ENCODE data around the gene DENND2D. TPM values are rescaled to one million over a fixed set of nuclear protein-coding genes. Genes with fewer than 3 reads are reported as not detected.

Gene DENND2D
- total RNA-seq, 1 donor from 2014 or later, result 203 TPM

GRCh38 chr1:111142356-111142975 is 58.0 kb downstream of the DENND2D start:
- intact Hi-C loops (cut with micrococcal nuclease), result loop anchor here (5.0 kb wide), 3 partner anchors 55 to 180 kb away; partner anchors contain the start of gene LRIF1

- intact Hi-C loops (cut with micrococcal nuclease), result loop anchor here (5.0 kb wide), 3 partner anchors 56 to 179 kb away; partner anchors contain the start of gene LRIF1
Observed at GRCh38 chr1:111141245-111142220, 58.9 kb downstream of the DENND2D start.

GRCh38 chr1:111140680-111140967 is 59.8 kb downstream of the DENND2D start:
- intact Hi-C loops (cut with micrococcal nuclease), result loop anchor here (1.0 to 5.0 kb wide), 4 partner anchors 57 to 309 kb away; partner anchors contain the start of genes ATP5PB, LRIF1 and WDR77

DNA sequence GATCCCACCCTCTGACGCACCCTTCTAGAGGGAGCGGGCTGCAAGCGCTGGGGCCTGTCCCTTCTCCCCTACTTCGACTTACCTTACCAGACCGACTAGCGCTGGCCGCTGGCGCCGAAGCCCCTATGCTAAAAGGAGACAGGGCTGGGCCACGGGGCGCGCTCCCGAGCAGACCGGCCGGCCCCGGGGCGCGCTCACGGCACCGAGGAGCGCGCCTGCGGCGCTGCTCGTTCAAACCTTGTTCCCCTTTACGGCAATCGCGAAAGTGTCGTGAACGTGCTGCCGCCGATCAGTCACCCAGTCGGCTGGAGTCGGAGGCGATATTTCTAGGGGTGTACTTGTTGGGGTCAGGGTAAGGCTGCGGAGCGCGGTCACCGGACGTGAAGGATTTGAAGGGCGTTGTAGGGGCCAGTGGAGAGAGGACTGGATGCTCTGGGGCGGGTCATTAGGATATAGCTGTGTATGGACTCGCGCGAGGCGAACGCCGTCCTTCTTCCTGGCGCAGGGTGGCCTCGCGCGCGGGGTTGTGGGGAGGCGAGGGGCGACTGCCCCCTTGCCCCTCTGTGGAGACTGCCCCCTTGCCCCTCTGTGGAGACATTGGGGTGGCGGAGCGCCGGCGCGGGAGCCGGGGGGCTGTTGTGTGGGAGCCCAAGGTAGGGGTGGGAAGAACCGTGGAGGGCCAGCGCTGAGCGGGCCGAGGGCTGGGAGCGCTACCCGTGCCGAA is 60.3 kb downstream of the DENND2D start, which contains the start of the genes CEPT1 and DRAM2:
TSS of gene CEPT1 (plus strand) at position 268 of the 724 bp plus-strand sequence. CDS start 7,492 bp downstream, outside the sequence.
TSS of gene DRAM2 (minus strand) at position 138 of the 724 bp plus-strand sequence. CDS start 8,539 bp downstream, outside the sequence.
- intact Hi-C loops (cut with micrococcal nuclease), result loop anchor here (1.0 to 5.0 kb wide), 5 partner anchors 57 to 801 kb away; partner anchors contain the start of genes ATP5PB, LRIF1, RBM15 and WDR77

DNA sequence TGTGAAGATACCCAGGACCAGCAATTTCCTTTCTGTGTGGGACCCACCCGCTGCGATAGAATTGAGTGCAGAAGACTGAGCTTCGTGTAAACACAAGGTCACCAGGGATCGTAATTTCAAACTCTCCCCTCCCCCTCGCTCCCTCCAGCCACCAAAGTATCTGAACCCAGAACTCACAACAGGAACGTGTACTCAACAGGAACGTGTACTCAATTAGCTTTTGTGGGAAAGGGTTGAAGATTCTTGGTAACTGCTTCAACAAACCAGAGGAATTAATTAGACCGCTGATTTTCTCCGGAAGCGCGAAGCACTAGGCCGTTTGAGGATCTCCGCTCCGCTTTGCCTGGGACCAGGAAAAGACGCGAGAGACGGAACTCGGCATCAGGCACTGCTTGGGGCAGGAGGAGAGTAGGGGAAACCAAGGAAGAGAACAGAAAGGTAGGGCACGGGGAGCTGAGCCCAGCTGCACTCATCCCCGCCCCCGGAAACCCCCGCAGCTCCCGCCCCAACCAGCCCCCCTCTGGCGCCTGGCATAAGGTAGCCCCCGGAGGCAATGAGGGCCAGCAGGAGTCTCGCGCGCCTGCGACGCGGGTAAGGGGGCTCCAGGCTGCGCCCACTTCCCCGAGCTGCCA is 61.0 kb downstream of the DENND2D start:
- intact Hi-C loops (cut with micrococcal nuclease), result loop anchor here (2.0 kb wide), 1 partner anchor 801 kb away; the partner anchor contains the start of gene RBM15

Other genes starting within 250 kb of the DENND2D start
- gene LRIF1, start 236.7 kb downstream of the DENND2D start, total RNA-seq, result 20.3 and 20.4 TPM in 2 replicates
- gene DRAM2, start 60.6 kb downstream of the DENND2D start, total RNA-seq, result 24.9 and 28.9 TPM in 2 replicates
- 34.9 and 38.6 TPM in 2 replicates for gene CEPT1, start 60.4 kb downstream of the DENND2D start, total RNA-seq
- 8.0 and 9.1 TPM in 2 replicates for gene CHI3L2, start 27.1 kb upstream of the DENND2D start, total RNA-seq
- gene CHIA, start 90.2 kb upstream of the DENND2D start, total RNA-seq, result not detected in 2 replicates
- gene OVGP1, start 227.1 kb upstream of the DENND2D start, total RNA-seq, result 0.43 and 0.68 TPM in 2 replicates
- 44.4 and 44.7 TPM in 2 replicates for gene WDR77, start 248.6 kb upstream of the DENND2D start, total RNA-seq
- gene ATP5PB, start 248.8 kb upstream of the DENND2D start, total RNA-seq, result 307 and 316 TPM in 2 replicates

All from T-helper 2 cell treated with Interferon-gamma antibody and Interleukin-4, amounts not matched to agents 100 ng/mL and 5 ng/mL, for 36 hours (primary cell).